Stimulated activated CD8-positive, alpha-beta memory T cell treated with anti-CD3 and anti-CD28 coated beads, Interleukin-4, amount 100 ng/mL, for 24 hours (primary cell): ENCODE data around the gene MEI4.
"Not testable (repeated sequence)": the region's sequence is repeated elsewhere in the genome, so short reads cannot be mapped to it uniquely, and the experiment has no call there.

Experiments
- DNase-seq: peaks from one replicate; pipeline ENCODE4 v3.0.0-alpha.2; 2020; ENCODE audit warnings: low read depth

Gene MEI4, protein sequence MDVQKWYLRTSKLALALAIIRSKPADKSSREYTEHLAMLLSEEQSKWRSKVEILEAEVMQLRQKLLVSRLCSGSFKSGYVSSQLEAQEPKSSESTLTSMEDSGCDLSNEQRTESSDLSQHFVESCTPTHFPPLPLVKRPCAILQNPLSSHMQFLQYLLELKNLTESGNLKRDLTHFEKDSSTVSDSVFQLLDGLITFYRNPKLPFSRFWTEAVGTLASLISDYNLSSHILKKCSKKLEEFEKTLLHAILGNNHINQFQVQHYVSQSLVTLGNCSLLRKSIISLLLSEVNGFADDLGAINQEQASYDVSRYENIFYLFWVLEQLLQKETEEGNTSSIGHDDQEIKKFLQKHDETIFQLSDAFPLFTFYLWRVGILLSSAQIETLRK

DNA sequence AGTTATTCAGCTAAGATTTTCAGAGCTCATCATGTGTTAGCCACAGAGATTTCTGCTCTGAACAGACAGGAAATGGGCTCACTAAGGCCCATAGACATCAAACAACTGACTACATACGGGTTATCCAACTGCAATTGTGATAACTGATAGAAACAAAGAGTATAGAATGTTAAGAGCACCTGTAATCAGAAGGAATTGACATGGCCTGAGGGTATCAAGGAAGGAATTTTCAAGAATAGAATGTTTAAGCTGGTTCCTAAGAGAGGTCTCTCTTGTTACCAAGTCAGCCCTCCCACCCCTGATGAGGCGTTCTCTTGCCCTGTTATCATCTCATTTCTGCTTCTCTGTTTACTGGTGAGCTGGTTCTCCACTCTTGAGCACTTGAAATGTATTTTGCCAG lies at the start of gene MEI4:
MEI4 (plus strand) TSS at position 301 of the 400 bp plus-strand sequence. CDS start 37,633 bp downstream, outside the sequence.
- no peak for DNase-seq

DNA sequence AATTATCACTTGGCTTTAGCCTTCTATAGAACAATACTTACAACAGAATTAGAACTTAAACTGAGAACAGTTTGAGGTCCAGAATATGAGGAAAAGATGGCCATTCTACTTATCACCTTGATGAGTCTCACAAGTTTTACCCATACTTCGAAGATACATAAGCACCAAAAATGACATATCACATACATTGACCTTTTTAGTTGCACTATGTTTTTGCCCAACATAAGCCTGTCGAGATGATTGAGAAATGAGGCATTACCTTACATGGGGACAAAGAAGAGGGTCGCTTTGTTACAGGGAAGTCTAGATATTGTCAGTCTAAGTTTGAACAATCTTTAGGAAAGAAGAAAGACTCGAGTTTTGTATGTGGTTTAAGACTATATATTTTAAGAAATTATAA lies 48.4 kb upstream of the MEI4 start:
- DNase-seq: no peak

DNA sequence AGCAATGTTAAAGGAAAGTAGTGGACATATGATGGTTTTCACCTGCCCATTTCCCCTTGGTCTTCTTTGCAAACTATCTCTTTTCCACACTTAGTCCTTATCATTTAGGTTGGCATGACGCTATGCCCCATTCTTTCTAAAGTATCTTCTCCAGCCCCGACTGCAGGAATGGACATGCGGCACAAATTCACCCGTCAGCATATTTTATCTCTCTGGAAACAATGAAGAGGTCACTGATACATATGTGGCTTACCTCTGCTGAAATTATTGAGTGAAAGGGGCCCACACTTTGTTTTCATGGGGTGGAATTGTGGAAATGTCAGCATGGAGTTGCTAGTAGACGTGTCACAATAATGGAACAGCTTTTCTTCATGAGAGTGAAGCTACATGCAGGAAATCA lies 45.8 kb upstream of the MEI4 start:
- DNase-seq: no peak

DNA sequence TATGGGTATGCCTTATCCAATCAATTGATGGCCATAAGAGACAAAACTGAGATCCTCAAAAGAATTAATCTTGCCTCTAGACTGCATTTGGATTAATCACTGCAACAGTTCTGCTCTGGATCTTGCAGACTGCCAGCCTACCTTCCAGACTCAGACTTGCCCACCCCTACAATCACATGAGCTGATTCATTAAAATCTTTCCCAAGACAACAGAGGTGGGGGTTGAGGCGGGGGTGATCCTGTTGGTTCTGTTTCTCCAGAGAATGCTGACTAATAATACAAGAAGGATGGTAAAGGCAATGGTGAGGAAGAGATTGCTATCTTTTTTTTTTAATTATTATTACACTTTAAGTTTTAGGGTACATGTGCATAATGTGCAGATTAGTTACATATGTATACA lies 43.7 kb upstream of the MEI4 start:
- no peak for DNase-seq

DNA sequence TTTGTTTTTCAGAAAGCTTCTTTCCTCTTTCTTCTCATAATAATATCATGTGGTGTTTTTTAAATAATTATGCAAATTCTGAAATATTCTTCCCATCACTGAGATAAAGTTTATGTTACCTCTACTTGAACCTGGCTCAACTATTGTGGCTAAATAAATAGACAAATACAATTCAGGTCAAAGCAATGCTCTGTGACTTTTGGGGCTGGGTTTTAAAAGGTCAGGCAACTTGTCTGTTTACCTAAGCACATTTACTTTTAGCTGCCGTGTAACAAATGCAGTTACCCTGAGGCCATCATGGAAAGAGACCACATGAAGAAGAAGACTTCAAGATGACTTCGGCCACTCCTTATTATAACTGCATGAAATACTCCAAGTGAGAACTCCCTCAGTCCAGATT lies 33.7 kb upstream of the MEI4 start:
- no peak for DNase-seq

DNA sequence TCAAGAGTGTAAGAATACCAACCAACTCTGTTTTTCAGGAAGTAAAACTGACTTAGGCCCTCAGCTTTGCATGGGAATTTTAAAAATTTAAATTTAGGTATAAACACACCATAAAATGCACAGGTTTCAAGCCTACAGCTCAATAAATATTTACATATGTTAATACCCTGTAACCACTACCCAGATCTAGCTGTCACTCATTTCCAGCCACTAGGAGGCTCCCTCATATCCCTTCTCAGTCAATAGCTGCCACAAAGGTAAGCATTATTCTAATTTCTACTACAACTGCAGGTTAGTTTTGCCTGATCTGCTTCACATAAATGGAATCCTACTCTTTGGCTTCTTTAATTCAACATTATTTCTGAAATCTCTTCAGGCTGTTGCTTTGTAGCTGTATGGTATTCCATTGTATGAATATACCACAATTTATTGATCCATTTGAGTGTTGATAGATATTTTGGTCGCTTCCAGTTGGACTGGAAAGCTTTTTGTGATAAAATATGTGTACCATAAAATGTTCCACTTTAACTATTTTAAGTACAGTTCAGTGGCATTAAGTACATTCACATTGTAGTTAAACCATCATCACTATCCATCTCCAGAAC lies 32.5 kb upstream of the MEI4 start:
- DNase-seq: no peak

DNA sequence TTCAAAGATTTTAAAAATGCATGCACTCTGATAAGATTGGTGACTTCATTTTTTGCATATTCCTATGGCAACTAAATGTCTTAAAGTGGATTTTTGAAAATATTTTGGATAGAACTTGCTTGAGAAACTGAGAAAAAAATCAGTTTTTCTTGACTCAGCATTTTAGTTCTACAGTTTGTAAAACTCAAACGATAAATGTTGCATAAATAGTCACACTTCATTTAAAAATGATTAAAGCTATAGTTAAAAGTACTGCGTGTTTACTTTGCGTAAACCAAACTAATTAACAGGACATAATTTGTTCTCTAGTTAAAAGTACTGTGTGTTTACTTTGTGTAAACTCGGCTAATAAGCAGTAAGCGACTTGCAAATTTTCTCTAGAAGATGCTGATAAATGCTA lies 28.3 kb upstream of the MEI4 start:
- no peak for DNase-seq

DNA sequence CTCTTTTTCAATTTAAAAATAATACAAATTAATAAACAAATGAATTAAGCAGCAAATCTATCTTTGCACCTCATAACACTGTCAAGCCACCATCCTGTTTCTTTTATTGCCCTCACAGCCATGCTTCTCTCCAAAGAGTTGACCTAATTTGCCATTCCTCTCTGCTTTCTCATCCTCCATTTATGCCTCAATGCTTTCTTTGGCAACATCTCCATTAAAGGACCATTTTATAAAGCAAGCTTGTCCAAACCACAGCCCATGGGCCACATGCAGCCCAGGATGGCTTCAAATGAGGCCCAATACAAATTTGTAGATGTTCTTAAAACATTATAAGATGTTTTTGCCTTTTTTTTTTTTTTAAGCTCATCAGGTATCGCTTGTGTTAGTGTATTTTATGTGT lies 26.4 kb upstream of the MEI4 start:
- DNase-seq: no peak

DNA sequence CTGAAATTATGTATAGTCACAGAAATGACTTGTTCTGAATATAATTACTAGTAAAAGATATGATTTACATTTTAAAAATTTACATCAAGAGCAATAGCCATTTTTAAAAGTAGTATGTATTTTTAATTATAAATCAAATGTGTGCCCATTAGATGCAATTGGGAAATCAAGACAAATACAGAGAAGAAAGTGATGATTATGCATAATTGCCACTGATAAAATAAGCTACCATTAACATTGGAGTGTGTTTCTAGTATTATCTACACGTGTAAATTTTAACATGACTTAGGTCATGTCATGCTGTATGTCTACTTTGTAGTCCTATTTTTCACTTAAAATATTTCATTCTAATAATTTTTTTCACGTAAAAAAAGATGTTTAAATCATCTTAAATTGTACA lies 22.8 kb upstream of the MEI4 start:
- no peak for DNase-seq

DNA sequence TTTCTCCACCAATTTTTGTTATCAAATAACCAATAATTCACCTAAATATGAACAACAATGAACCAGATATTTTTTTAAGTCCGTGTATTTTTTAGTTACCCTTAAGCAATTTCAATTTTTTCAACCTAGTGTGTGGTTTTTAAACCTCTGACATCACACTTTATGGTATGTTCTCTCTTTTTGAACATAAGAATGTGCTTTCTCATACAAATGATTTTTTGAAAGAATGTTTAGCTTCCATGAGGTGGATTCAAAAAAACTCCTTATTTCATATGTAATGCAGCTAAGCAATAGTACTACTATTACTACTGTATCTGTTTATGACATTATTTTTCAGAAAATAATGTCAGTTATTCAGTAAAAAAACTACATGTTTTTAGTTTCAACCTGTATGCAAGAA lies 19.4 kb upstream of the MEI4 start:
- DNase-seq: no peak

DNA sequence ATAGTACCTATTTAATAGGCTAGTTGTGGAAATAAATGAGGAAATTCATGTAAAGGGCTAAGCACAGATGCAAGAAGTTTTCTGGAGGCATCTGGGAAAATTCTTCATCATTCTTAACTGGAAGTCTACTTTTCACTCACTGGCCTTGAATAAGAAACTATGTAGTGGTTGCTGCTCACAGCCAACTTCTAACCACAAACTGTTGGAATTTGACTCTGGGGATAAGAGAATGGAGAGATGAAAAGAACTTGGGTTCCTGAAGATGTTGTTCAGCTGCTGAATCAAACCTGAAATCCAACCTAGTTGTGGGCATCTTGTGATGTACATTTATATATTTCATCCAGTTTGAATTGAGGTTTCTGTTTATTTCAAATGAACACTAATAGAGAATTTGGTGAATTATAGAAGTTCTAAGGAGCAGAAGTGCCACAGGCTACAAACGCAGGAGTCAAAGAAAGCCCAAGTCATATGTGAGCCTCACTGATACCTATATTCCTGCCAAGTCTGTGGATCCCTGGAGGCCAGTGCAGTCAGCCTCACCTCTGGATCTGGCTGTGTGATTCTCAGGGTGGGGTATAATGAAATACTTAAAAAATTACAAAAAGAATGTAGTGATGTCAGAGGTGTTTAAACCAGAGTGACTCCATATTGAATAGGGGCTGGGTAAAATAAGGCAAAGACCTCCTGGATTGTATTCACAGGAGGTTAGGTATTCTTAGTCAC lies 18.7 kb upstream of the MEI4 start:
- no peak for DNase-seq

DNA sequence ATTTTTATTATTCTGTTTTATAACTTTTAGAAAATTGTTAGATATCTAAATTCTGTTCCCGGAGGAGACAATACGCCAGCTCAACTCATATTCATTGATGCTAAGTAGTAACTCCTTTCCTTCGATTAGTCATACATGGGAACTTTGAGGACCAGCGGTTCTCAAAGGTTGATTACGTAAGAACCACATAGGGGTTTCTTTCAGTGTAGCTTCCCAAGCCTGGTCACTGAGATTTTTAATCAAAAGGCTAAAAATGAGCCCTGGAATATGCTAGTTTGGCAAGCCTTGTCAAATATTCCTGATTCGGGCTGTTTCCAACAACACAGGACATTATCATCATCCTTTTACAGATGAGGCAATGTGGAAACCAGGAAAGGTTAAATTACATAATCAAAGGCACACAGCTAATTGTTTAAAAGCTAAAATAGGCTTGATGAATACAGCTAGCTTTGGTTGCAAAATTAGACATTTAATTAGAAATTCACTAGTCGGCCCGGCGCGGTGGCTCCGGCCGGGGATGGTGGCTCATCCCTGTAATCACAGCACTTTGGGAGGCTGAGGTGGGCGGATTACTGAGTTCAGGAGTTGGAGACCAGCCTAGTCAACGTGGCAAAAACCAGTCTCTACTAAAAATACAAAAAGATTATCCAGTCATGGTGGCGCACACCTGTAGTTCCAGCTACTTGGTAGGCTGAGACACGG lies 14.6 kb upstream of the MEI4 start:
- DNase-seq: no peak

DNA sequence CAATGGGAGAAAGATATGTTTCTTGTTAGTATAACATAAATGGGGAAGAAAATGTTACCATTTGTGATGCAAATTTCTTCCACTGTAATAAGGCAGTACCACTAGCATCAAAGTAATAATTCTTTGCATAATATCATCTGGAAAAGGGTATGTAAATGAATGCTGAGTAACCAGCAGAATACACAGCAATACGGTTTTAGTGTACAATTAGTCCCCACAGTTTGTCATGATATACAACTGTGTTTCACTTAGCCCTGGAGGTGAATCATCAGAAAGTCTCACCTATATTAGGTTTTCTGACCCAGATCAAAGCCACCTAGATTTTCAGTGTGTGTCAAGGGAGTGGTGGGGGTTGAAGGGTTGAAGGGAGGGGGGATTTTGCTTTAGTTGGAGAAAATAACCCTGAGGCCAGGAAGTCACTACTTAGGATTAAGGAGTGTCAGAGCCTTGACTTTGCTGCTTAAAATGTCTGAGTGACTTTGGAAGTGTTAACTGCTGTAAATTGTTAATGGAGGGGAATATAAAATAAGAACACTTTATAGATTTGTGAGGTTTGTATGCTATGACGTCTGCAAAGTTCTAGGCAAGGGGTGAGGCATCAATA lies 8.6 kb upstream of the MEI4 start:
- no peak for DNase-seq

DNA sequence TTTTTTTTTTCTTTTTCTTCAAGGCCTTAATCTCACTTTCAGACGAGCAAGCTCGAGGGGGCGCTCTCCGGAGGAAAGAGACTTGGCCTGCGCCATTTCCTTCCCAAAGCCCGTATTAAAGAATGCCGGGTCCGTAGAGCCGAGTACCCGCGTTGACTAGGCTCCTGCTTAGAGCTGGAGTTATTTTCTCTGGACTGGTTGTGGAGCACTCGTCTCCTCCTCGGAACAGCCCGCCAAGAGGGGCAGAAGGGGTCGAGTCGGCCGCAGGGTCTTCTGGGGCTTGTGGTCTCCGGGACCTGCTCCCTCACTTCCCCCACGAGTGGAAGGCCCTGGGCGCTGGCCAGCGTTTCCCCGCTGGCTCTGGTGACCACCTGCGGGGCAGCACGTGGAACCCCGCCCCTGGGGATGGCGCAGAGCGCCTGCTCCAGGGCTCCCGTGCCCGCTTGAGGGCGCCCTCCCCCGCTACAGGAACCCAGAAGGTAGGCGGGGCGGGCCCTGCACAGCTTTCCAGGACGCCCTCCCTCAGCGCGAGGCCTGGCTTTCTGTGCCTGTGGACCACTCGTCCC lies 2.7 kb upstream of the MEI4 start:
- DNase-seq: no peak

DNA sequence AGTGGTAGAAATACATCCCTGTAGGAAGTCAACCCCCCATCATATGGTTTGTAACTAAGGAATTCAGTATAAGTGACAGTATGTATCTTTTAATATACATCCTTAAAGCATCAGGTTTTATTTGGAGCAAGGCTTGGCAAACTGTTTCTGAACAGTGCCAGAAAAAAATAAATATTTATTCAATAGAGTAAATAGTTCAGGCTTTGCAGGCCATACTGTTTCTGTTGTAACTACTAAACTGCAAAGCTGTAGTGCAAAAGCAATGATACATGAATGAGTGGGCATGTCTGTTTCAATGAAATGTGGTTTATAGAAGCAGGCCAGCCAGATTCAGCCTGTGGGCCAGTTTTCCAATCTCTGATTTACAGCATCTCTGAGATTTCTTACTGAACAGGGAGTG lies 977 bp downstream of the MEI4 start:
- DNase-seq: no peak

DNA sequence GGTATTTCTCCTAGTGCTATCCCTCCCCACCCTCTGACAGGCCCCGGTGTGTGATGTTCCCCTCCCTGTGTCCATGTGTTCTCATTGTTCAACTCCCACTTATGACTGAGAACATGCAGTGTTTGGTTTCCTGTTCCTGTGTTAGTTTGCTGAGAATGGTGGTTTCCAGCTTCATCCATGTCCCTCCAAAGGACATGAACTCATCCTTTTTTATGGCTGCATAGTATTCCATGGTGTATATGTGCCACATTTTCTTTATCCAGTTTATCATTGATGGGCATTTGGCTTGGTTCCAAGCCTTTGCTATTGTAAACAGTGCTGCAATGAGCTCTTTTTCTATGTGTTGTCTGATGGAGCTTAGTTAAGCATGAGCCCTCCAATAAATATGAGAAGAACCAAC lies 2.2 kb downstream of the MEI4 start:
- DNase-seq: not testable (repeated sequence)

DNA sequence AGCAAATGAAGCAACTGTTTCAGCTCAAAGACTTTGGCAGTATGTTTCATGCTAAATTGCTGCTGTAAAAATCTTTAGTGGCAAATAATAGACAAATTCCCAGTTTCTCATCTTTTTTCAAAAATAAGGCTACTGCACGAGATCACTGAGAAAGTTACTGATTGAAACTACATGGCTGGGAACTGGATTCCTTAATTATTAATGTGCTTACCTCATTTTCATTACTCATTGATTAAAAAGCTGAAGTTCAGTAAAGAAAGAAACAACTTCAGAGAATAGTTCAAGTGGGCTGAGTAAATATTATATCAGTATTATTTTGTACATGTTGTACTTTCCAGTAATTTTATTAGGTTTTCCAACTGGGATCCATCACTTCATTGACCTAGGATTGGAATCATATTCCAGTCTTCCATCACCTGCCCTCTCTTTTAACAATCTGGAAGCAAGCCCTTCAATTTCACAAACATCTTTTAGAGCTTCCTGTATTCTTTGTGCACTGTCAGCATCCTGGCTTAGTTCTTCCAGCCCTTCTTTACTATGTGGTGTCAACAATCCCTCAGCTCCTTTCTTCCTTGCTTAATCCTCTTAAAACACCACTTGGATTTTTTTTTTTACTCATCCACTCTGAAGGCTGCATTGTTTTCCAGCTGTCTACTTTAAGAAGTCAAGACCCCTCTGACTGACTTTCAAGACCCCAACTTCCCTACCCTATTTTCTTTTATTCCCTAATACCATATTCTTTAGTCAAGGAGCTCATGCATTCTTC lies 4.3 kb downstream of the MEI4 start:
- no peak for DNase-seq

DNA sequence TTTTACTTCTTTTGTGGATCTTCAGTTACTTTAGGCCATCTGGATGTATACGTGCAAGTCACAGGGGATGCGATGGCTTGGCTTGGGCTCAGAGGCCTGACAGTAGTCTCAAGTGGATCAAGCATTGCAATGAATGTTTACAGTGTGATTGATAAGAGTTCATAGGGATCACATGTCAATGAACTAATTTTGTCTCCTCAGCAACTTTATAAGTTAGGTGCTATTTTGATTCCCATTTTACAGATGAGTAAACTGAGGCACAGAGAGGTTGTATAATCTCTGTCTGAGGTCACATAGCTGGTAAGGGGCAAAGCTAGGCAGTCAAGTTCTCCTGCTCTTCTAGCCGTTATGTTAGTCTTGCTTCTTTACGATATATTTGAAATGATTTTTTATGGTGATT lies 13.5 kb downstream of the MEI4 start:
- DNase-seq: no peak

DNA sequence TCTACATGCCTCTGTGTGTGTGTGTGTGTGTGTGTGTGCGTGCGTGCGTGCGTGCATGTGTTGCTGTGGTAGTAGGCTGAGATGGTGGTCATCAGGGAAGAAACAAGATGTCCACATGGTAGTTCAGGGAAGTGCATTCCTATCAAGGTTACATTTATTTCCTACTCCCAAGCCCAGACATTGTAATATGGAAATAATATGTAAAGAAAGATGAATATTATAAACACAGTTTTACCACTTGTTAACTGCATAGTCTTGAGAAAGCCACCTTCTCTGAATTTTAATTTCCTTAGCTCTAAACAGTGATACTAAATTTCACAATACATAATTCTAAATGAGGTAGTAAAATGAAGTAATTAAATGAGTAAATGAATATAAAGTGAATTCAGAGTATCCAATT lies 14.0 kb downstream of the MEI4 start:
- DNase-seq: no peak

DNA sequence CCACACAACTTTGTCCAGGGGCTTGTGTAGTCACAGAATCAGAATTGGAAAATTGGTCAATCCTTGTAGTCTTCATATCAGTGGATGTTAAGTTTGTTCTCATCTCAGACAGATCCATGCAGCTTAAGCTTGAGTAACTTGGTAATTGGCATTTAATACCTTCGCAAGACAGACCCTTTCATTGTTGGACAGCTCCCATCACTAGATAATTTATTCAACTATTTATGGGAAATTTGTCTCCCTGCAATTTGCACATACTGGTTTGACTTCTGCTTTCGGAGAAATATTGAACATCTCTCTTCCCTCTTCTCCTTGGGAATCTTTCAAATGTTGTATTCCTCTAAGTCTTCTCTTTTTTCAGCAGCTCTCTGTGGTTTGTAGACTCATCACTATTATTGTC lies 17.1 kb downstream of the MEI4 start:
- DNase-seq: no peak

DNA sequence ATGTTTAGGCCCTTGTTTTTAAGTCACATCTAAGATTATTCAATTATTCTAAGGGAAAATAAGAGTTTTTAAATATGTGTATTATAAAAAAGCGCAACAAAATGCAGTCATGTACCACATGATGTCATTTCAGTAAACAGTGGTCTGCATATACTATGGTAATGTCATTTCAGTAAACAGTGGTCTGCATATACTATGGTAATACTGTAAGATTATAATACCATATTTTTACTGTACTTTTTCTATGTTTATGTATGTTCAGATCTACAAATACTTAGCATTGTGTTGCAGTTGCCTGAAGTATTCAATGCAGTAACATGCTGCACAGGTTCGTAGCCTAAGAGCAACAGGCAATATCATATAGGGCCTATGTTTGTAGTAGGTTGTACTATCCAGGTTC lies 21.4 kb downstream of the MEI4 start:
- no peak for DNase-seq
